Measurements from ENCODE around the gene PABPN1.

DNA sequence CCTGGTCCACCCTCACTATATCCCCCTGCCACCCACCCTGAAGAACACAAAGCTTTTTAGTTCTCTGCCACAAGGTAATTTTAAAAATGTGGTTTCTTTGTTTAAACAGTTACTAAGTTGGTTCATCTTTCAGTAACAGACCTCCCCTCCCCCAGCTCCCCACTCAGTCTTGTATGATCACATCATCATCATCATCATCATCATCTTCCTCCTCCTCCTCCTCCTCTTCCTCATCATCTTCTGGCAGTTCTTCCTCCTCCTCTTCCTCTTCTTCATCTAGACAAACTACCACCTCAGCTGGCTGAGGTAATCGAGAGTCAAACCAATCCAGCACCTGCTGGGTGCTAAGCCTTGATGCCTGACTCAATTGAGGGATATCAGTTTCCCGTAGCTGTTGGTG is 45.8 kb upstream of the PABPN1 start:
- TF ChIP-seq, protein P1, sequence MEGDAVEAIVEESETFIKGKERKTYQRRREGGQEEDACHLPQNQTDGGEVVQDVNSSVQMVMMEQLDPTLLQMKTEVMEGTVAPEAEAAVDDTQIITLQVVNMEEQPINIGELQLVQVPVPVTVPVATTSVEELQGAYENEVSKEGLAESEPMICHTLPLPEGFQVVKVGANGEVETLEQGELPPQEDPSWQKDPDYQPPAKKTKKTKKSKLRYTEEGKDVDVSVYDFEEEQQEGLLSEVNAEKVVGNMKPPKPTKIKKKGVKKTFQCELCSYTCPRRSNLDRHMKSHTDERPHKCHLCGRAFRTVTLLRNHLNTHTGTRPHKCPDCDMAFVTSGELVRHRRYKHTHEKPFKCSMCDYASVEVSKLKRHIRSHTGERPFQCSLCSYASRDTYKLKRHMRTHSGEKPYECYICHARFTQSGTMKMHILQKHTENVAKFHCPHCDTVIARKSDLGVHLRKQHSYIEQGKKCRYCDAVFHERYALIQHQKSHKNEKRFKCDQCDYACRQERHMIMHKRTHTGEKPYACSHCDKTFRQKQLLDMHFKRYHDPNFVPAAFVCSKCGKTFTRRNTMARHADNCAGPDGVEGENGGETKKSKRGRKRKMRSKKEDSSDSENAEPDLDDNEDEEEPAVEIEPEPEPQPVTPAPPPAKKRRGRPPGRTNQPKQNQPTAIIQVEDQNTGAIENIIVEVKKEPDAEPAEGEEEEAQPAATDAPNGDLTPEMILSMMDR (IDR thresholded peaks at IDR 0.05; ENCODE audit: insufficient read depth, low read length, poor library complexity, severe bottlenecking): no peak
- no peak for TF ChIP-seq EZH2phosphoT487 (conservative IDR thresholded peaks at IDR 0.05; ENCODE audit: low read length)

All from SU-DHL-6 (cell line).